NCI-H2107 treated with DMSO at 0.1 percent for 48 hours (cell line): ENCODE results near the gene ELANE.
A peak's percentile ranks its signal among the peaks of the same experiment; 100 is the strongest.

Experiments
- DNase-seq: peaks from one replicate; lab custom pipeline; 2025; ENCODE audit not compliant: unreplicated experiment; lab: John Stamatoyannopoulos, UW

Gene ELANE

DNA sequence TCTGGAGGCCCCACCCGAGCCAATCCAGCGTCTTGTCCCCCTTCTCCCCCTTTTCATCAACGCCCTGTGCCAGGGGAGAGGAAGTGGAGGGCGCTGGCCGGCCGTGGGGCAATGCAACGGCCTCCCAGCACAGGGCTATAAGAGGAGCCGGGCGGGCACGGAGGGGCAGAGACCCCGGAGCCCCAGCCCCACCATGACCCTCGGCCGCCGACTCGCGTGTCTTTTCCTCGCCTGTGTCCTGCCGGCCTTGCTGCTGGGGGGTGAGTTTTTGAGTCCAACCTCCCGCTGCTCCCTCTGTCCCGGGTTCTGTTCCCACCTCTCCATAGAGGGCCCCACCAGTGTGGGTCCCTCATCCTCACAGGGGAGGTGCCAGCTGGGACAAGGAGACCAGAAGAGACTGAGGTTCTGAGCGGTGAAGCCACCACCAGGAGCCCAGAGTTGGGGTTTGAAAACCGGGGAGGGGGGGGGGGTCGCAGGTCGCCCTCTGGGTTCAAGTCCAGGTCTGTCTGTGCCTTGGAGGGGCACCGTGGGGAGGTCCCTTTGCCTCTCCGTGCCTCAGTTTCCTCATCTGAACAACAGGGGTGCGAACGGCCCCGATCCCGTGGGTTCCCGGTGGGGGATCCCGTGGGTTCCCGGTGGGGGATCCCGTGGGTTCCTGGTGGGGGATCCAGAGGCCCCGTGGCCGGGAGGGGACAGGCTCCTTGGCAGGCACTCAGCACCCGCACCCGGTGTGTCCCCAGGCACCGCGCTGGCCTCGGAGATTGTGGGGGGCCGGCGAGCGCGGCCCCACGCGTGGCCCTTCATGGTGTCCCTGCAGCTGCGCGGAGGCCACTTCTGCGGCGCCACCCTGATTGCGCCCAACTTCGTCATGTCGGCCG is at the start of gene ELANE:
Gene ELANE (plus strand): TSS at position 168 of the 878 bp plus-strand sequence. CDS start 26 bp downstream, at position 194.
- no peak for DNase-seq

DNA sequence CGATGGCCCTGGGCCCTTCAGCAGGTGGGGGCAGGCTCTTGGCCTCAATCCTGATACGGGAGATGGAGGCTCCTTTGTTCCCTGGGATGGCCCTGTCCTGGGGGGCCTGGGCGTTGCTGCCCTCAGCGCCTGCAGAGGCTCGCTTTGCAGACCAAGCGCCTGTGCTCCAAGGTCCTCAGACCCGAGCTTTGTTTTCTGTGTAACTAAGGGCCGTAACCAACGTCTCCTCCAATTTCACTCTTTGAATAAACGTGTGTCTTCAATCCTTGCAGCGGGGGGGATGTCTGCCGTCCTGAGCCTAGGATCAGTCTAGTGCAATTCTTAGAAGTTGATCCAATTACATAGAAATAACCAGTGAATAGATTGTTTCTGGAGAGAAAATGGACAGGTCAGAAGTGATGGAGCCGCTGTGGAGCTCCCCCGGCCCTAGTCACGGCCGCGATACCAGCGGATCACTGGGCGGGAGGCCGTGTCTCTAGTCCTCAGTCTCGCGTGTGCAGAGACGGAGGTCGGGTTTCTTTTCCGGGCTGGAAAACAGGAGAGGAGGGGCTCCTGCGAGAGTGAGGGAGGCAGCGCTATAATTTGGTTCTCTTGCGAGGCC is 49.5 kb upstream of the ELANE start:
- peak; percentile 40 for DNase-seq

DNA sequence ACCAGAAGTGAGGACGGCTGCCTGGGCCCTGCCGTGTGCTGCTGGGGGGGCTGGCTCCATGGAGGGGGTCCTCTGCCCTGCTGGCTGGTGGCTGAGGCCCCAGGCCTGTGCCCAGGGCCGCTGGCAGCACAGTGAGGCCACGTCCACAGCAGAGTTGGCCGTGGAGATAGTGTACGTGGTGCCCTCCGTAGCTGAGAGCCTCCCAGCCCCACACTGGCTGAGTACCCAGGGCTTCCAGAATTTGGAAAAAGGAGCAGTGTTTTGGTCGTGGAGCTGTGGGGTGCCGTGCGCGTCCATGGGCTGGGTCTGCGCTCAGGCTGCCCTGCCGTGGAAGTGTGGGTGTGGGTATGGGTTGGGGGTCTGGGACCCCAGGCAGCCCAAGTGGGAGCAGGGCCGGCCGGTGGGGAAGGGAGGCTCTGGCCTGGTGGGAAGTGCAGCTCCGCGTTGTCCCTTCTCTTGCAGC is 49.0 kb upstream of the ELANE start:
- DNase-seq = no peak

DNA sequence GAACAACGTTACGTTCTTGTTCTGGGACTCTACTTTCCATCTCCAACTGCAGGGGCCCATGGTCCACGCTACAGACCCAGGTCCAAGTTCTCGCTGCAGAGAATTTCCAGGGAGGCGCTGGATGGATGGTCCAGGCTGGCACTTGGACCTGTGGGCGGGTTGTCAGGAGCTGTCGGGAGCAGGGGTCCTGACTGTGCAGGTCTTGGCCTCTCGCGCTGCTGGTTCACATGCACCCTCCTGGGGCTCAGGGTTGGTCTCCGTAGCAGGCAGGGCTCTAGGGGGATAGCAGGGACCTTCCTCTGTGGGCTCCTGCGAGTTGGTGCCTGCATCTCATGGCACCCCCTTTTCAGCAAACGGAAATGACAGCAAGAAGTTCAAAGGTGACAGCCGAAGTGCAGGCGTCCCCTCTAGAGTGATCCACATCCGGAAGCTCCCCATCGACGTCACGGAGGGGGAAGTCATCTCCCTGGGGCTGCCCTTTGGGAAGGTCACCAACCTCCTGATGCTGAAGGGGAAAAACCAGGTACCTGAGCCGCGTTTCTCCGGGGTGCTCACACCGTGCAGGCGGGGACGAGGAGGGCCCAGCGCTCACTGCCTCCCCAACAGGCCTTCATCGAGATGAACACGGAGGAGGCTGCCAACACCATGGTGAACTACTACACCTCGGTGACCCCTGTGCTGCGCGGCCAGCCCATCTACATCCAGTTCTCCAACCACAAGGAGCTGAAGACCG is 48.3 kb upstream of the ELANE start:
- DNase-seq = no peak

DNA sequence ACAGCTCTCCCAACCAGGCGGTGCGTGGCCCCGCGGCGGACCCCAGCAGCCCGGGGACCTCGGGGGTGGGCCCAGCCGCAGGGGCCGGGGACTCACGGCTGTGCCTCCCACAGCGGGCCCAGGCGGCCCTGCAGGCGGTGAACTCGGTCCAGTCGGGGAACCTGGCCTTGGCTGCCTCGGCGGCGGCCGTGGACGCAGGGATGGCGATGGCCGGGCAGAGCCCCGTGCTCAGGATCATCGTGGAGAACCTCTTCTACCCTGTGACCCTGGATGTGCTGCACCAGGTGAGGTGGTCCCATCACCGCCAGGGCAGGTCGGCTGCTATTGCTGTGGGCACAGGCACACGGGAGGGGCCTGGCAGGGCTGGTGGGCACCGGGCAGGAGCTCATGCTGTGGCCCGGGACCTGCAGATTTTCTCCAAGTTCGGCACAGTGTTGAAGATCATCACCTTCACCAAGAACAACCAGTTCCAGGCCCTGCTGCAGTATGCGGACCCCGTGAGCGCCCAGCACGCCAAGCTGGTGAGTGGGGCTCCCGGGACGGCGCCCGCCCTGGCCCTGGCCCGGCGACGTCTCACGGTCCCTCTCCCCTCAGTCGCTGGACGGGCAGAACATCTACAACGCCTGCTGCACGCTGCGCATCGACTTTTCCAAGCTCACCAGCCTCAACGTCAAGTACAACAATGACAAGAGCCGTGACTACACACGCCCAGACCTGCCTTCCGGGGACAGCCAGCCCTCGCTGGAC is 47.5 kb upstream of the ELANE start:
- no peak for DNase-seq

DNA sequence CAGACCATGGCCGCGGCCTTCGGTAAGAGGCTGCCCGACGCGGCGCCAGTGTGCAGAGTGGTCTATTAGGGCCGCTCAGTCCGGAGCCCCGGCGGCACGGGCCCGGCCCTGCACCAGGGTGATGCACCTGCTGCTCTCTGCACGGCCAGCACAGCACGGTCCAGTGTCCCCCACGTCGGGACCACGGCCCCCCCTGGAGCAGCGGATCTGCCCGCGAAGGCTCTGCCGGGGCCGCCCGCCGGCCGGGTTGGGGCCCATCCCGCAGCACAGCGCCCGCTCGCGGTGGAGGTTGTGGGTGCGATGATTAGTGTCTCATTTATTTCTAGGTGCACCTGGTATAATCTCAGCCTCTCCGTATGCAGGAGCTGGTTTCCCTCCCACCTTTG is 46.9 kb upstream of the ELANE start:
- DNase-seq = no peak

DNA sequence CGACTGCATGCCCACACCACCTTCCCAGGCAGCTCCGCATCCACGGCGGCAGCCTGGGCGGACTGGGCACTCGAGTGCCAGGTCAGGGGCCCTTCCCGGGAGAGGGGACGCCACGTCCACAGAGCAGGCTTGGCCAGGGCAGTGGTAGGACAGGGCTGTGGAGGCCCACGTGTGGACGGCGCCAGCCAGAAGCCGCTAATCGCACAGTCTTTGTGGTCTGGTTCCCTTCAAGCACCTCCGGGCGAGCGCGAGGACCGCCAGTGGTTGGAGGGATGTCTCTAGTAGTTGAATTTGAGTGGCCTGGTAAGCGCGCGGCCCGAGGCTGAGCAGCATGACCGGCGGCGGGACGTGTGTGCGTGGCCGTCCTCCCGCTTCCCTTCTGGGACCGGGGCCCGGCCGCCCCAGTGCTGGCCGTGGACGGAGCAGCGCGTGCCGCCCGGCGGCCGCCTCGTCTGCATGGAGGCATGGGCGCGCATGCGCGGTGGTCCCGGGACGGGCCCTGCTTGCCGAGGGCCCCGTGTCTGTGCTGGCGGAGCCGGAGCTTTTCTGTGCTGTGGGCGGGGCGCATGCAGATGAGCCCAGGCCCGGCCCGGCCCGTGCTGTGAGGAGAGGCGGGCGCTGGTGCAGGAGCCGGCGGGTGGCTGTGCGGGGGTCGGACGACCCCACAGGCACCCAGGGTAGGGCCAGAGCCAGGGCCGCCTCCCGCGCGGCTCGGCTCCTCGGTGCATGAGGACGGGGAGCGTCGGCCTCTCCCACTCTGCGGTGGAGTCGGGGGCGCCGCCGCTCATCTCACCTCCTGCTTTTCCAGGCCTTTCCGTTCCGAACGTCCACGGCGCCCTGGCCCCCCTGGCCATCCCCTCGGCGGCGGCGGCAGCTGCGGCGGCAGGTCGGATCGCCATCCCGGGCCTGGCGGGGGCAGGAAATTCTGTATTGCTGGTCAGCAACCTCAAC is 46.2 kb upstream of the ELANE start:
- DNase-seq = no peak

DNA sequence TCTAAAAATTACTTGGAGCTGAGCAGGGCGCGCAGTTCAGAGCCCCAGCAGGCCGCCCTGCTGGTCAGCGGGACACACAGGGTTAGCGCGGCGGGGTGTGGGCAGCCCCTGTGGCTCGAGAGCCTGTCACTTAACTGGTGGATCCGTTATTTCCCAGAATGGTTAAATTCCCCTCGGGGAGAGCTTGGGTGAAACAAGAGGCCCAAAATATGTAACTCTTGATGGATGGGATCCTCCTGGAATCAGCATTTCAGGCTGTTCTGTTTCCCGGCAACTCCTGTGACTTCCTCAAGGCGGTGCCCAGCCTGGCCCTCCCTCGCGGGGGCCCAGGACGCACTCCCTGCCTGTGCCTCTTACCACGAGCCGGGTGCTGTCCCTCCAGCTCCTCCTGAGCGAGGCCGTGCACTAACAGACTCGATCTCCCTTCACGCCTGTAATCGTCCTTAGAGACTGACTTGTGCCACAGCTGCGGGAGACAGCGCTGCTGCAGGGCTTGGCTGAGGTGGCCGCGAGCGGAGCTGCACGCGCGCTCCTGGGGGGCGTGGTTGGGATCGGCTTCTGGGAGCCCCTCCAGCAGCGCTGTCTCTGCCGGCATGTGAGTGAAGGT is 45.2 kb upstream of the ELANE start:
- DNase-seq = no peak

DNA sequence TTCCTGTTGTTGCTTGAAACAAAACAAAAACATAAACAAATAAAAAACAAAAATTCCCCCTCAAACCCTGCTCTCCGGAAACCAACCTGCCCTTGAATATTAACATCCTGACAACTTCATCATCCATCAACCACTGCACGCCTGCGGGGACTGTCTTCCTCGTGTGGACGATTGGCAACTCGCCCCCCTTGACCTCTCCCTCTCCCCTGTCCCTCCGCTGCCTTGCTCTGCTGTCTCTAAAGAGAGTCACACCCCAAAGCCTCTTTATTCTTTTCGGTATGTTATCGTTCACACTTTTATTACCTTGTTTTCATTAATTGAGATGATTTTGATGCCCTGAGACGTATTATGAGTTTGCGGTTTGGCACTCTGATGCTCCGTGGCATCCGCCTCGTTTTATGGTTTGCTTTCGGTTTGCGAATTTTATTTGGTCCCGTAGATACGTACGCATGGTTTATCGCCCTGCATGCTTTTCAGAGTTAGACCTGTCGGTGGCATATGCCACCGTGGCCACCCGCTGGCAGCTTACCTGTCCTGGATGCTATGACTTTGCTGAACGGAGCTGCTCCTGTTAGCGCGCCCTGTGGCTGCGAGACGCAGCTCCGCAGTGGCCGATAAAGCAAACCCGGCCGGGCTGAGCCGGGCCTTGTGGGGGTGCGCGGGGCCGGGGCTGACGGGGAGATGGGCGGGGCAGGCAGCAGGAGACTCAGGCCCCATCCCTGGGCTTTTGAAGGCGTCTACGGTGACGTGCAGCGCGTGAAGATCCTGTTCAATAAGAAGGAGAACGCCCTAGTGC is 44.3 kb upstream of the ELANE start:
- no peak for DNase-seq

DNA sequence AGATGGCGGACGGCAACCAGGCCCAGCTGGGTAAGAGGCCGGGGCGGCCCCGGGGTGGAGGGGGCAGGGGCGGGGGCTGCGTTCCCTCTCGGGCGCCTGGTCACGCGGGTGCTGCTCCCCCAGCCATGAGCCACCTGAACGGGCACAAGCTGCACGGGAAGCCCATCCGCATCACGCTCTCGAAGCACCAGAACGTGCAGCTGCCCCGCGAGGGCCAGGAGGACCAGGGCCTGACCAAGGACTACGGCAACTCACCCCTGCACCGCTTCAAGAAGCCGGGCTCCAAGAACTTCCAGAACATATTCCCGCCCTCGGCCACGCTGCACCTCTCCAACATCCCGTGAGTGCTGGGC is 43.7 kb upstream of the ELANE start:
- no peak for DNase-seq

DNA sequence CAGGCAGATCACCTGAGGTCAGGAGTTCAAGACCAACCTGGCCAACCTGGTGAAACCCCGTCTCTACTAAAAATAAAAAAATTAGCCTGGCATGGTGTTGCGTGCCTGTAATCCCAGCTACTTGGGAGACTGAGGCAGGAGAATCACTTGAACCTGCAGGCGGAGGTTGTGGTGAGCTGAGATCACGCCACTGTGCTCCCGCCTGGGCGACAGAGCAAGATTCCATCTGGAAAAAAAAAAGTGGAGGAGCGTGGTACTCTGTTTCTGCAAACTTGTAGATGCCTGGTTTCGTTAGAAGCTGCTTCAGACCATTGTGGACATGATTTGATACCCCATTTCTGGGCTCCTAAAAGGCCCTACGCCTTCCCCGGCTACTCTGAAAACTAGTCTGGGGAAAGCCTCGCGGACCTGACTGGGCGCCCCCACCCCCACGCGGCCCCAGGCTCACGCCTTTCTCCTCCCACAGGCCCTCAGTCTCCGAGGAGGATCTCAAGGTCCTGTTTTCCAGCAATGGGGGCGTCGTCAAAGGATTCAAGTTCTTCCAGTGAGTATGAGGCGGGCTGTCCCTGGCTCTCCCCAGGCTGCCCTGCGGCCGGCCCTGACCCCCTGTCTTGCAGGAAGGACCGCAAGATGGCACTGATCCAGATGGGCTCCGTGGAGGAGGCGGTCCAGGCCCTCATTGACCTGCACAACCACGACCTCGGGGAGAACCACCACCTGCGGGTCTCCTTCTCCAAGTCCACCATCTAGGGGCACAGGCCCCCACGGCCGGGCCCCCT is 41.8 kb upstream of the ELANE start:
- DNase-seq = no peak

DNA sequence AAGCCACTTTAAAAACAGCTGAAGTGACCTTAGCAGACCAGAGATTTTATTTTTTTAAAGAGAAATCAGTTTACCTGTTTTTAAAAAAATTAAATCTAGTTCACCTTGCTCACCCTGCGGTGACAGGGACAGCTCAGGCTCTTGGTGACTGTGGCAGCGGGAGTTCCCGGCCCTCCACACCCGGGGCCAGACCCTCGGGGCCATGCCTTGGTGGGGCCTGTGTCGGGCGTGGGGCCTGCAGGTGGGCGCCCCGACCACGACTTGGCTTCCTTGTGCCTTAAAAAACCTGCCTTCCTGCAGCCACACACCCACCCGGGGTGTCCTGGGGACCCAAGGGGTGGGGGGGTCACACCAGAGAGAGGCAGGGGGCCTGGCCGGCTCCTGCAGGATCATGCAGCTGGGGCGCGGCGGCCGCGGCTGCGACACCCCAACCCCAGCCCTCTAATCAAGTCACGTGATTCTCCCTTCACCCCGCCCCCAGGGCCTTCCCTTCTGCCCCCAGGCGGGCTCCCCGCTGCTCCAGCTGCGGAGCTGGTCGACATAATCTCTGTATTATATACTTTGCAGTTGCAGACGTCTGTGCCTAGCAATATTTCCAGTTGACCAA is 41.1 kb upstream of the ELANE start:
- no peak for DNase-seq

DNA sequence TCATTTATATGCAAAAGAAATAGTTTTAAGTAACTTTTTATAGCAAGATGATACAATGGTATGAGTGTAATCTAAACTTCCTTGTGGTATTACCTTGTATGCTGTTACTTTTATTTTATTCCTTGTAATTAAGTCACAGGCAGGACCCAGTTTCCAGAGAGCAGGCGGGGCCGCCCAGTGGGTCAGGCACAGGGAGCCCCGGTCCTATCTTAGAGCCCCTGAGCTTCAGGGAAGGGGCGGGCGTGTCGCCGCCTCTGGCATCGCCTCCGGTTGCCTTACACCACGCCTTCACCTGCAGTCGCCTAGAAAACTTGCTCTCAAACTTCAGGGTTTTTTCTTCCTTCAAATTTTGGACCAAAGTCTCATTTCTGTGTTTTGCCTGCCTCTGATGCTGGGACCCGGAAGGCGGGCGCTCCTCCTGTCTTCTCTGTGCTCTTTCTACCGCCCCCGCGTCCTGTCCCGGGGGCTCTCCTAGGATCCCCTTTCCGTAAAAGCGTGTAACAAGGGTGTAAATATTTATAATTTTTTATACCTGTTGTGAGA is 40.5 kb upstream of the ELANE start:
- no peak for DNase-seq

DNA sequence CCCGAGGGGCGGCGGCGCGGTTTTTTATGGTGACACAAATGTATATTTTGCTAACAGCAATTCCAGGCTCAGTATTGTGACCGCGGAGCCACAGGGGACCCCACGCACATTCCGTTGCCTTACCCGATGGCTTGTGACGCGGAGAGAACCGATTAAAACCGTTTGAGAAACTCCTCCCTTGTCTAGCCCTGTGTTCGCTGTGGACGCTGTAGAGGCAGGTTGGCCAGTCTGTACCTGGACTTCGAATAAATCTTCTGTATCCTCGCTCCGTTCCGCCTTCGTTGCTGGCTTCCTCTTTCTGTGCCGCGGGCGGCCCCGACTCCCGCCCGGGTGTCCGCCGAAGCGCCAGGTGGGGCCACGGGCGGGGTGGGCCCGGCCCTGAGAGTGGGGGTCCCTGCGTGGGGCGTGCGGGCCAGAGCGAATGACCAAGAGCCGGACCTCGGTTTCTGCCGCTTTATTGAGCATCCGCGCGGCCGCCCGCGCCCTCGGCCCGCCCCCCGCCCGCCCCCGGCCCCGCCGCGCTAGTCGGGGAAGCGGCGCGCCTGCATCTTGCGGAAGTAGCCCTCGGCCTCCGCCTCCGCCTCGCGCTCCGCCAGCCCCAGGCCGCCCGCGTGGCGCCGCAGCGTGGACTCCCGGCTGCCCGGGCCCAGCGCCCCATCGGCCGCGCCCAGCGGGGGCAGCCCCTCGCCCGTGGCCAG is 39.9 kb upstream of the ELANE start:
- DNase-seq = no peak

DNA sequence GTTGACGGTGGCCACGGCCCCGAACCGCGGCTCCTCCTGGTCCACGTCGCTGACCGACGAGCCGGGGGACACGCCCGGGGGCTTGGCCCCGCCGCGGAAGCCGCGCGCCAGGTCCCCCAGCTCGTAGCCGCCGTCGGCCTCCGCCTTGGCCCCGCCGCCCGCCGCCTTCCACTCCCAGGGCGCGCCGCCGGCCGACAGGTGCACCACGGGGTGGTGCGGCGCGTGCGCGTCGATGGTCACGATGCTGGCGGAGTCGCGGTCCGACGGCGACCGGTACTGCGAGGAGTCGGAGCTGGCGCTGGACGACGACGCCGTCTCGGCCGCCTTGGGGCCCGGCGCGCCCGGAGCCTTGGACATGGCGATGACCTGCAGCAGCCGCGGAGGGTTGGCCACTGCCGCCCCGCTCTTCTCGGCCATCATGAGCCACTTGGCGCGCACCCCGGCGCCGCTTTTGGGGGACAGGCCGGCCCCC is 39.3 kb upstream of the ELANE start:
- no peak for DNase-seq

DNA sequence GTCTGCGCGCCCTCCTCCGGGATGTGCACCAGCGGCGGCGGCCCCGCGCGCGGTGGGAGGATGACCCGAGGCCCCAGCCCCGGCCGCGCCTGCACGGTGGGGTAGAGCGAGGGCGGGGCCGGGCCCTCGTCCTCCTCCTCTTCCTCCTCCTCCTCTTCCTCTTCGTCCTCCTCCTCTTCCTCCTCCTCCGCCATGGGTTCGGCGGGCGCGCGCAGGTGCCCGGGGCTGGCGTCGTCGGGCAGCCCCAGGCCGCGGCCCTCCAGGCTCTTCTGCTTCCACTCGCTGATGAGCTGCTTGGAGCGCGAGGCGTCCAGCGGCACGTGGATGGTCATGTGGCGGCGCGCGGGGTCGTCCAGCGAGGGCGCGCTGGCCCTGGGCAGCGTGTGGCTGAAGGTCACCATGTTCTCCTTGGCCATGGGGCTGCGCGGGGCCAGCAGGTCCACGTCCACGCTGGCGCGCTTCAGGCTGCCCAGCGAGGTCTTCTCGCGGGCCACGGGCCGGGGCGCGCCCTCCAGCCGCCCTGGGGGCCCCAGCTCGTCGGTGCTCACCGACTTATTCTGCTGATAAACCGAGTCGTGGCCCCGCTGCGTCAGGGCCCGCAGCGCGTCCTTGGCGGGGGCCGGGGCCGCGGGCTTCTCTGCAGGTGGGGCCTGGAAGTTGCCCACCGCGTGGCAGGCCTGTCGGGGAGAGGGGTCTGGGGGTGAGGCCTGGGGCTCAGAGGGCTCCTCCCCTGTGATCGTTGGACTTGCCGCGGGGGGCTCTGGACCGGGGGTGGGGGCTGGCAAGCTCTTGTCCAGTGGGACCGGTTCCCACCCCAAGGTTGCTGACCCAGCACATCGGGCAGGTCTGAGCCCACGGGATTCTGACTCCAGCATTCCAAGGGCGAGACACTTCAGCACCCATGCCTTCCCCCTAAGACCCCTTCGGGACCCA is 38.6 kb upstream of the ELANE start:
- no peak for DNase-seq
